HepG2 (cell line): Measurements from ENCODE around the gene NUBP1.

ENCODE experiments used
- CEBPG ChIP-seq: IDR thresholded peaks from 2 replicates; pipeline ENCODE4 v1.6.1; 2016
- KMT2B ChIP-seq: IDR thresholded peaks from 2 replicates; pipeline ENCODE4 v1.6.1; 2016; ENCODE audit warnings: missing genetic modification reagents, missing compliant biosample characterization
- MED1 ChIP-seq: sonication (generic); formaldehyde crosslinking; IDR thresholded peaks from 2 replicates; pipeline ENCODE4 v1.4.0; 2020; ENCODE audit warnings: missing genetic modification reagents
- NONO ChIP-seq, 2 experiments: fragments of 450-650 bp in 1 of 2; sonication (generic) in 1 of 2; formaldehyde crosslinking in 1 of 2; IDR thresholded peaks in 1 of 2; conservative IDR thresholded peaks in 1 of 2; 2 replicates each; pipeline versions ENCODE4 v1.6.1 to v1.8.0; 2017 to 2022; ENCODE audit warnings: mild to moderate bottlenecking in 1 of 2, missing genetic modification reagents in 1 of 2, moderate library complexity in 1 of 2
- POLR2AphosphoS5 ChIP-seq: IDR thresholded peaks from 2 replicates; pipeline ENCODE4 v1.6.1; 2012; ENCODE audit warnings: low read depth, low read length
- RAD21 ChIP-seq: fragments of 450-650 bp; formaldehyde crosslinking; IDR thresholded peaks from 2 replicates; pipeline ENCODE4 v1.5.0; 2020; ENCODE audit warnings: mild to moderate bottlenecking
- SRSF1 ChIP-seq: fragments of 200-400 bp; formaldehyde crosslinking; optimal IDR thresholded peaks from 2 replicates; pipeline ENCODE3; 2017; ENCODE audit warnings: mild to moderate bottlenecking, low read depth, low read length, moderate library complexity
- TCF12 ChIP-seq, 2 experiments: fragments of 450-650 bp in 1 of 2; sonication (generic) in 1 of 2; formaldehyde crosslinking in 1 of 2; IDR thresholded peaks; 2 replicates each; pipeline versions ENCODE4 v1.6.1 to v1.8.0; 2017 to 2022; ENCODE audit warnings: antibody characterized with exemption in 1 of 2, mild to moderate bottlenecking in 1 of 2, missing genetic modification reagents in 1 of 2, moderate library complexity in 1 of 2
- ZFP37 ChIP-seq: sonication (generic); formaldehyde crosslinking; IDR thresholded peaks from 2 replicates; pipeline ENCODE4 v1.4.0; 2020; ENCODE audit warnings: missing genetic modification reagents, borderline replicate concordance
- ZNF629 ChIP-seq: sonication (generic); formaldehyde crosslinking; conservative IDR thresholded peaks from 2 replicates; pipeline ENCODE4 v1.5.0; 2020; ENCODE audit warnings: missing genetic modification reagents
- ZNF746 ChIP-seq: sonication (generic); formaldehyde crosslinking; IDR thresholded peaks from 2 replicates; pipeline ENCODE4 v1.8.0; 2022; ENCODE audit warnings: mild to moderate bottlenecking, missing genetic modification reagents
- TF ChIP-seq, protein P1 (sequence below): sonication (generic); formaldehyde crosslinking; IDR thresholded peaks from 2 replicates; pipeline ENCODE4 v1.4.0; 2020; ENCODE audit warnings: low read depth, mild to moderate bottlenecking, missing genetic modification reagents
- TF ChIP-seq, protein P2 (sequence below): sonication (generic); formaldehyde crosslinking; IDR thresholded peaks from 2 replicates; pipeline ENCODE4 v1.5.0; 2020; ENCODE audit warnings: mild to moderate bottlenecking, missing genetic modification reagents, moderate library complexity
- TF ChIP-seq, protein P3 (sequence below): sonication (generic); formaldehyde crosslinking; conservative IDR thresholded peaks from 2 replicates; pipeline ENCODE4 v1.8.0; 2022; ENCODE audit warnings: missing genetic modification reagents

DNA sequence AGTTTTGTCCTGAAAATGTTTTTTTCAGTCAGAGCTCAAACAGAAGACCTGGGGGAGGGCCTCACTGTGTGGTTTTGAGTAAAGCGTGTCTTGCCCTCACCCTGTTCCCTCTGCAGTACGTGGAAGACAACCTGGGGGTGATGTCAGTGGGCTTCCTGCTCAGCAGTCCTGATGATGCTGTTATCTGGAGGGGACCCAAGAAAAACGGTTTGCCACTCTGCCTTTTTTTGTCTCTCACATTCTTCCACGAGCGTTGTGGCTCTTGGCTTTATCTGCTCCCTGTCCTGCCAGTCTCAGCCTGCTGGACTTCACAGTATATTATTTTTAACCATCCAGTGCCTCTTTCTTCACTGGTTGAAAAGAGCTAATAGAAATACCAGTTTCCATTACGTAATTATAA lies 12.9 kb downstream of the NUBP1 start:
- TF ChIP-seq CEBPG (CRISPR knock-in tag) (no peak), MED1 (CRISPR knock-in tag) (no peak), NONO (IDR thresholded peaks at IDR 0.05) (no peak), NONO (CRISPR knock-in tag; conservative IDR thresholded peaks at IDR 0.05) (no peak), ZNF746 (CRISPR knock-in tag) (no peak), ZNF629 (CRISPR knock-in tag) (no peak), KMT2B (CRISPR knock-in tag) (no peak), RAD21 (CRISPR knock-in tag) (no peak), TCF12 (IDR thresholded peaks at IDR 0.05) (no peak), TCF12 (CRISPR knock-in tag; IDR thresholded peaks at IDR 0.05) (no peak), ZFP37 (no peak), POLR2AphosphoS5 (no peak), SRSF1 (no peak)
- TF ChIP-seq, protein P1, sequence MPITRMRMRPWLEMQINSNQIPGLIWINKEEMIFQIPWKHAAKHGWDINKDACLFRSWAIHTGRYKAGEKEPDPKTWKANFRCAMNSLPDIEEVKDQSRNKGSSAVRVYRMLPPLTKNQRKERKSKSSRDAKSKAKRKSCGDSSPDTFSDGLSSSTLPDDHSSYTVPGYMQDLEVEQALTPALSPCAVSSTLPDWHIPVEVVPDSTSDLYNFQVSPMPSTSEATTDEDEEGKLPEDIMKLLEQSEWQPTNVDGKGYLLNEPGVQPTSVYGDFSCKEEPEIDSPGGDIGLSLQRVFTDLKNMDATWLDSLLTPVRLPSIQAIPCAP (CRISPR knock-in tag), result no peak
- TF ChIP-seq, protein P2, sequence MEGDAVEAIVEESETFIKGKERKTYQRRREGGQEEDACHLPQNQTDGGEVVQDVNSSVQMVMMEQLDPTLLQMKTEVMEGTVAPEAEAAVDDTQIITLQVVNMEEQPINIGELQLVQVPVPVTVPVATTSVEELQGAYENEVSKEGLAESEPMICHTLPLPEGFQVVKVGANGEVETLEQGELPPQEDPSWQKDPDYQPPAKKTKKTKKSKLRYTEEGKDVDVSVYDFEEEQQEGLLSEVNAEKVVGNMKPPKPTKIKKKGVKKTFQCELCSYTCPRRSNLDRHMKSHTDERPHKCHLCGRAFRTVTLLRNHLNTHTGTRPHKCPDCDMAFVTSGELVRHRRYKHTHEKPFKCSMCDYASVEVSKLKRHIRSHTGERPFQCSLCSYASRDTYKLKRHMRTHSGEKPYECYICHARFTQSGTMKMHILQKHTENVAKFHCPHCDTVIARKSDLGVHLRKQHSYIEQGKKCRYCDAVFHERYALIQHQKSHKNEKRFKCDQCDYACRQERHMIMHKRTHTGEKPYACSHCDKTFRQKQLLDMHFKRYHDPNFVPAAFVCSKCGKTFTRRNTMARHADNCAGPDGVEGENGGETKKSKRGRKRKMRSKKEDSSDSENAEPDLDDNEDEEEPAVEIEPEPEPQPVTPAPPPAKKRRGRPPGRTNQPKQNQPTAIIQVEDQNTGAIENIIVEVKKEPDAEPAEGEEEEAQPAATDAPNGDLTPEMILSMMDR (CRISPR knock-in tag), result no peak
- TF ChIP-seq, protein P3, sequence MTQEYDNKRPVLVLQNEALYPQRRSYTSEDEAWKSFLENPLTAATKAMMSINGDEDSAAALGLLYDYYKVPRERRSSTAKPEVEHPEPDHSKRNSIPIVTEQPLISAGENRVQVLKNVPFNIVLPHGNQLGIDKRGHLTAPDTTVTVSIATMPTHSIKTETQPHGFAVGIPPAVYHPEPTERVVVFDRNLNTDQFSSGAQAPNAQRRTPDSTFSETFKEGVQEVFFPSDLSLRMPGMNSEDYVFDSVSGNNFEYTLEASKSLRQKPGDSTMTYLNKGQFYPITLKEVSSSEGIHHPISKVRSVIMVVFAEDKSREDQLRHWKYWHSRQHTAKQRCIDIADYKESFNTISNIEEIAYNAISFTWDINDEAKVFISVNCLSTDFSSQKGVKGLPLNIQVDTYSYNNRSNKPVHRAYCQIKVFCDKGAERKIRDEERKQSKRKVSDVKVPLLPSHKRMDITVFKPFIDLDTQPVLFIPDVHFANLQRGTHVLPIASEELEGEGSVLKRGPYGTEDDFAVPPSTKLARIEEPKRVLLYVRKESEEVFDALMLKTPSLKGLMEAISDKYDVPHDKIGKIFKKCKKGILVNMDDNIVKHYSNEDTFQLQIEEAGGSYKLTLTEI (CRISPR knock-in tag), result no peak
